Activated gamma-delta T cell (primary cell): ENCODE measurements around the gene RAD52.

ENCODE experiments used
- DNase-seq: peaks from one replicate; lab custom pipeline; 2025; lab: John Stamatoyannopoulos, UW
- total RNA-seq, 2 donors: gene quantifications; one replicate each; lab custom pipeline; 2026; lab: John Stamatoyannopoulos, UW

The RAD52 gene
- total RNA-seq: 18.0 to 19.7 reads per million in 2 donors

- DNase-seq: peak; percentile 87
These were observed at the start of gene RAD52 for GRCh38 chr12:949453-950191. Gene RAD52, minus strand, starts transcription at chr12:949694. Its CDS starts 16,636 bp downstream, at chr12:933058.

GRCh38 chr12:998020-998874 lies 48.8 kb upstream of the RAD52 start:
- DNase-seq: no peak

GRCh38 chr12:997505-997904 lies 48.0 kb upstream of the RAD52 start:
- no peak for DNase-seq

- no peak for DNase-seq
These were observed 47.4 kb upstream of the RAD52 start for GRCh38 chr12:996881-997280.

GRCh38 chr12:992647-993046 lies 43.2 kb upstream of the RAD52 start:
- no peak for DNase-seq

GRCh38 chr12:991350-992333 lies 42.1 kb upstream of the RAD52 start:
- no peak for DNase-seq

GRCh38 chr12:990661-991349 lies 41.3 kb upstream of the RAD52 start, which contains the start of gene ERC1:
Gene ERC1, plus strand, starts transcription at chr12:991223. Its CDS starts 36,681 bp downstream, at chr12:1027904.
- peak; percentile 81 for DNase-seq

GRCh38 chr12:989751-990660 lies 40.5 kb upstream of the RAD52 start:
- DNase-seq: peak; percentile 35

GRCh38 chr12:989051-989450 lies 39.6 kb upstream of the RAD52 start:
- no peak for DNase-seq

GRCh38 chr12:988646-989045 lies 39.2 kb upstream of the RAD52 start:
- DNase-seq: no peak

- no peak for DNase-seq
These were observed 32.5 kb upstream of the RAD52 start for GRCh38 chr12:981961-982360.

GRCh38 chr12:981176-981828 lies 31.8 kb upstream of the RAD52 start:
- DNase-seq: no peak

- no peak for DNase-seq
These were observed 29.9 kb upstream of the RAD52 start for GRCh38 chr12:979349-979748.

GRCh38 chr12:977156-977555 lies 27.7 kb upstream of the RAD52 start:
- DNase-seq: no peak

- DNase-seq: no peak
These were observed 27.1 kb upstream of the RAD52 start for GRCh38 chr12:976644-977043.

GRCh38 chr12:974271-974862 lies 24.9 kb upstream of the RAD52 start:
- no peak for DNase-seq

- DNase-seq: no peak
These were observed 22.5 kb upstream of the RAD52 start for GRCh38 chr12:971991-972390.

- DNase-seq: no peak
These were observed 20.3 kb upstream of the RAD52 start for GRCh38 chr12:969821-970220.

- no peak for DNase-seq
These were observed 19.1 kb upstream of the RAD52 start for GRCh38 chr12:968545-968944.
